IPS DF 19.7 (cell line): ENCODE measurements around the gene ALKBH7.
A peak's percentile ranks its signal among the peaks of the same experiment; 100 is the strongest.
"Not testable (repeated sequence)": the region's sequence is repeated elsewhere in the genome, so short reads cannot be mapped to it uniquely, and the experiment has no call there.

Experiments
- DNase-seq: peaks from one replicate; pipeline ENCODE4 v3.0.0-alpha.2; 2013; ENCODE audit warnings: low read depth, low spot score

Gene ALKBH7

GRCh38 chr19:6400062-6400944 is 27.7 kb downstream of the ALKBH7 start:
- DNase-seq: not testable (repeated sequence)

DNA sequence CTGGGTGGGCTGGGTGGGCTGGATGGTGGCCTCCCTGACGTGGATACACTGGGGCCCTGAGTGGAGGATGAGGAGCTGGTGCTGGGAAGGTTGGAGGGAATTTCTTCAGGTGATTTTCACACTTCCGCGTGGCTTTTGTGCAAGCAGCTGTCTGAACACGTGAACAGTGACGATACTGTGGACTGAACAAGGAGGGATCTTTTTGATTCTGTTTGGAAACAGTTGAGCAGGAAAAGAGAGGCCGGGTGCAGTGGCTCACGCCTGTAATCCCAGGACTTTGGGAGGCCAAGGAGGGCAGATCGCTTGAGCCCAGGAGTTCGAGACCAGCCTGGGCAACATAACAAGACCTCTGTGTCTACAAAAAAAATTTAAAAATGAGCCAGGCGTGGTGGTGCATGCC is 29.5 kb downstream of the ALKBH7 start:
- no peak for DNase-seq

DNA sequence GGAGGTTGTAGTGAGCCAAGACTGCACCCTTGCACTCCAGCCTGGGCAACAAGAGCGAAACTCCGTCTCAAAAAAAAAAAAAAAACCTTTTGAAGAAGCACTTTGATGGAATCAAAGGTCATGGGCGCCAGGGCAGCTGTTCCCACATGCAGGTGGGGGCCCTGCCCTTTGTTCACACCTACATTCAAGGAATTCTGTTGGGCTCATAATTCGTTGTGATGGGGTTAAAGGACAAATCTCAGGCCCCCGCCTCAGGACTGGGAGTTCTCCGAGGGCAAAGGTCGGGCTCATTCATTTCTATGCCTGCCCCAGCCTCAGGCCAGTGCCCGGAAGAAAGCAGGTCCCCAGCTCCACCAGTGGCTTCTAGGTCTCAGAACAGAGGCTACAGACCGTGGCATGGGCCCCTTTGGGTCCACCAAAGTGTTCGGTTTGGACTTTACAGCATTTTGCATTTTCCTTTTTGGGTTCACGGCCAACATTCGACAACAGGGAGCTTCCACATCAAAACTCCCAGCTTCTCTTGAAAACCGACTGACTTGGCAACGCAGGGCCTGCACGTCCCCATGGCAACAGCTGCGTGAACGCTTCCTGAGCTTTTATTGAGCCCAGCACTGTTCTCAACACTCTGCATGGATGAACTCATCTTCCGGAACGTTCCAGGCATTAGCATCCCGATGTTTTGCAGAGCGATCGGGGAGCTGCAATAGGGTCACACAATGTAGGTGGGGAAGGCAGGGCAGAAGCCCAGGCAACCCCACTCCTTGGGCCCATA is 30.4 kb downstream of the ALKBH7 start:
- no peak for DNase-seq

DNA sequence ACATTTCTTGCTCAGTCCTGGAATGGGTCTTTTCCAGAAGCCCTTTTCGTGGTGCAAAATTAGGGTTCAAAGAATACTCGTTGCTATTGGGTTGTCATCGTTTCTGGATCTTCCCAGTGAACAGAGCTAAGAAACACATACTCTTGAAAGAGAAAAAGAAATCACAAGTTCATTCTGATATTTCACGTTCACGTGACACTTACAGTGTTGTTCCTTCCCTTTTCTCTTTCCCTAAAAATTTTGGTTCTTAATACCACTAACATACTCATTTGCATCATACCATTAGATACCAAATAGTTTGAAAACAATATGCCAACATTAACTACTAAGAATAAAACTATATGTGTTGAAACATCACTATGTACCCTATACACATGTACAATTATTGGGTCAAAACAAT is 33.8 kb downstream of the ALKBH7 start:
- no peak for DNase-seq

GRCh38 chr19:6409346-6409745 is 36.8 kb downstream of the ALKBH7 start:
- DNase-seq: no peak

DNA sequence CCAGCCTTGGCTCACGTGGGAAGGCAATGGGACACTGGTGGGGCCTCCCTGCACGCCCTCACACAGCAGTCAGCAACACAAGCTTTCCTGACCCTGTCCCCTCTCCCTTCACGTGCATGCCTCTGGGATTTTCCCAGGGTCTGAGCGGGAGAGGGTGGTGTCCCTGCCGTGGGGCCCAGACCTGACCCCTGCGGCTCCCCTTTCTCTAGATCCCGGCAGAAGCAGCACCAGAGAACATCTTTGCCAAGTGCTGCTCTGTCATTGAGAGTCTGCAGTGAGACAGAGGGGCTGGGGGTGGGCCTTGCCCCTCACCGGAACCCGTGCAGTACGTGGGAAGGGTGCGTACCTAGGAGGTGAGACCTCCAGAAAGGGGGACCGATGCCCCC is 39.5 kb downstream of the ALKBH7 start:
- DNase-seq: no peak

GRCh38 chr19:6412447-6413091 is 40.0 kb downstream of the ALKBH7 start:
- DNase-seq: peak; percentile 30

GRCh38 chr19:6413291-6413690 is 40.7 kb downstream of the ALKBH7 start:
- no peak for DNase-seq

DNA sequence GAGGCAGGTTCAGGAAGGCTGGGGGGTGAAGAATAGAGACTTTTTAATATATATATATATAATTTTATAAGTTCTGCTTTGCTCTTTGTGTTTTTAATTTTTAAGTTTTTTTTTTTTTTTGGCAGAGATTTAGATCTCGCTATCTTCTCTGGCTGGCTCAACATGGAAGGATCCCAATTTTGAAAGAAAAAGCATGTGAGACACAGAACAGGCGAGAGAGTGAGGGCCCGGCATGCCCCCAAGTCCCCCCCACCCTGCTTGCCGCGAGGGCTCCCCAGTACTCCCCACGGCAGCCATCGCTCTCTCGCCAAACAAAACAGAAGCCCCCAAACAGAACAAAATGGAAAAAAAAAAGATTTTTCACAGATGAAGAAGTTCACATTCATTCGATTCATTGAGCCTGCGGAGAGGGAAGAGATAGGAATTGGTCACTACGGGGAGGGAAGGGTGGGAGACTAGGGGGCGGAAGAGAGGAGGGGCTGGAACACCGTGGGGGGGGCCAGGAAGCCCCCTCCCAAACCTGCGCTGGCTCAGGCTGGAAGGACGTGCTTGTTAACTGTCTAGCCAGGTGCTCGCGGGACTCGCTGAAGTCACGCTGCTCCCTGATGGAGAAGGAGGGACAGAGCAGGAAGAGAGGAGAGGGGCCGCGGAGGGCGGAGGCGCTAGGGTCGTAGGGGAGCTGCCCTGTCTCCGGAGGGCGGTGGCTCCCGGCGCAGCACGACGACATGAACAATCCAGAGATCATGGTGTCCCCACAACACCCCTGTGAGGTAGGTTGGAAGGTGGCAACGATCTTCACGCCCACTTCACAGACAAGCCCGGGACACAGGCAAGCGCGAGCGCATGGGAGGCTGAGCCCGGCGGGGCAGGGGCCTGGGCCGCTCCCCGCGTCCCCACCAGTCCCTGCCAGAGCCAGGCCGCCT is 41.4 kb downstream of the ALKBH7 start:
- no peak for DNase-seq

DNA sequence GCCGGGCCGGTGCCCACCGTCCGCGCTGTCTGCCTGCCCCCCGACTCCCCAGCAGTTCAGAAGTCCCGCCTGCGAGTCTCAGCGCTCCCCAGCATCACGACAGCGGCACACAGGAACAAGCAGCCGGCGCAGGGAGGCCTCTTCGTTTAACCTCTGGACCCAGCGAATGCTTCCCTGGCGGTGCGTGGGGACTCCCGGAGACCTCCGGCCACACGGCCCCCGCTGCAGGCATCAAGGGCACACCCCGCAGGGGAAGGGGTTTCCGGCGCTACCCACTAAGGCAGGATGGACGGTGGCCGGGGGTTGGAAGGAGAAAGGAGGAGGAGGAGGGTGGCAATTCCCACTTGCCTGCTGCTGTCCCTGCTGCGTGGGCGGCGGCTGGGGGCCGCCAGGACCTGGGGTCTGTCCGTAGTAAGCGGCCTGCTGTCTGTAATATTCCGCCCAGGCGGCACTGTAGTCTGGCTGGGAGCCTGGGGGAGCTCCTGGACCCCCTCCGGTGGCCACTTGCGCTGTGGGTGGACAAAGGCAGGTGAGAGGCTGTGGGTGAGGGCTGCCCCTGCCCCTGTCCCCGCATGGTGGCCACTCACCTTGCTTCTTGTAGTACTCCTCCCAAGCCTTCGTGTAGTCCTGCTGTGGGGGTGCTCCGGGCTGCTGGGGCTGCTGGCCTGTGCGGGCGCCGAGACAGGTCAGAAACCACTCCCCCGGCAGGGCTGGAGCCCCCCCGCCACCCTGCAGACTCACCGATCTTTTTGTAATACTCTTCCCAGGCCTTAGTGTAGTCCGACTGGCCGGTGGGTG is 42.4 kb downstream of the ALKBH7 start:
- DNase-seq: no peak

- no peak for DNase-seq
These were observed 43.1 kb downstream of the ALKBH7 start for GRCh38 chr19:6415591-6416190.

DNA sequence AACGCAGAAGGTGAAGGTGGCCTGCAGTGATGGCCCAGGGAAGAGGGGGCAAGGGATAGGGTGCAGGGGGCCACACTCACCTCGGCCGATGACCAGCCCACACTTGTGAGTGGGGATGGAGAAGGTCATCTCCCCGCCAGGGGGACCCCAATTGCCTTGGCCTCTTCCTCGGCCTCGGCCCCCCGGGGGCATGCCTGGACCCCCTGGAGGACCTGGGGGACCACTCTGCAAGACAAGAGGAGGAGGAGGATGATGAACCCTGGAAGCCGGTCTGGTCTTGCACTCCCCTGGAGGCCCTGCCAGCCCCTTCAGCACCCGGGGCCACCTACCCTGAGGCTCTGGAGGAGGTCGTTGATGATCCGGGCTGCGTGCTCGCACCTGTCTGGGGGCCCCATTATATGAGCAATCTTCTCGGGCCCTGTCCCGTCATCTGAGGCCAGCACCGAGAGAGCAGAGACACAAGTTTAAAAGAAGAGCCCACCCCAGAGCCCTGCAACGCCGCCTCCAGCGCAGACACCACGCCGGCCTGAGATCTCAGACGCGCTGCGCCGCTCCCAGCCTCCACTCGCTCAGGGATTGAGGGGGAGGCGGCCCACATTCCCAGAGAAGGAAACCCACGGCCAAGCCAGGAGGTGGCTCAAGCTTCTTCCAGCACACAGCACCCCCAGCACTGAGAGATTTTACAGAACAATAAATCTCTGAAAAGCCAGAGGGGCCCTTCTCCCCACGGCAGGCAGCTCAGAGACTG is 44.2 kb downstream of the ALKBH7 start:
- no peak for DNase-seq

- DNase-seq: no peak
These were observed 45.3 kb downstream of the ALKBH7 start for GRCh38 chr19:6417713-6418561.

DNA sequence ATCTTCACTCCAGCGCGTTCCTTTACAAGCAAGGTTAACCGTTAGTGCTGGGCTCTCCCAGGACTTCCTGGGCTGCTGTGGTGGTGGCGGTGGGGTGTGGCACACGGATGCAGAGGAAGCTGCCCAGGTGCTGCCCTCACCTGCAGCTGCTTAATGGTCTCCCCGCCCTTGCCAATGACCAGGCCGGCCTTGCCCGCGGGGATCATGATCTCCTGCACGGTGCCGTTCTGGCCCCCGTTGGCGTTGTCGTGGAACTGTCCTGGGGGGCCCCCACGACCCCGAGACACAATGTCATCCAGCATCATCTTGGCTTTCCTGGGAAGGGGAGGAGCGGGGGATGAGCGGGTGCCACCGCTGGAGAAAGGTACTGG is 46.0 kb downstream of the ALKBH7 start:
- DNase-seq: no peak

DNA sequence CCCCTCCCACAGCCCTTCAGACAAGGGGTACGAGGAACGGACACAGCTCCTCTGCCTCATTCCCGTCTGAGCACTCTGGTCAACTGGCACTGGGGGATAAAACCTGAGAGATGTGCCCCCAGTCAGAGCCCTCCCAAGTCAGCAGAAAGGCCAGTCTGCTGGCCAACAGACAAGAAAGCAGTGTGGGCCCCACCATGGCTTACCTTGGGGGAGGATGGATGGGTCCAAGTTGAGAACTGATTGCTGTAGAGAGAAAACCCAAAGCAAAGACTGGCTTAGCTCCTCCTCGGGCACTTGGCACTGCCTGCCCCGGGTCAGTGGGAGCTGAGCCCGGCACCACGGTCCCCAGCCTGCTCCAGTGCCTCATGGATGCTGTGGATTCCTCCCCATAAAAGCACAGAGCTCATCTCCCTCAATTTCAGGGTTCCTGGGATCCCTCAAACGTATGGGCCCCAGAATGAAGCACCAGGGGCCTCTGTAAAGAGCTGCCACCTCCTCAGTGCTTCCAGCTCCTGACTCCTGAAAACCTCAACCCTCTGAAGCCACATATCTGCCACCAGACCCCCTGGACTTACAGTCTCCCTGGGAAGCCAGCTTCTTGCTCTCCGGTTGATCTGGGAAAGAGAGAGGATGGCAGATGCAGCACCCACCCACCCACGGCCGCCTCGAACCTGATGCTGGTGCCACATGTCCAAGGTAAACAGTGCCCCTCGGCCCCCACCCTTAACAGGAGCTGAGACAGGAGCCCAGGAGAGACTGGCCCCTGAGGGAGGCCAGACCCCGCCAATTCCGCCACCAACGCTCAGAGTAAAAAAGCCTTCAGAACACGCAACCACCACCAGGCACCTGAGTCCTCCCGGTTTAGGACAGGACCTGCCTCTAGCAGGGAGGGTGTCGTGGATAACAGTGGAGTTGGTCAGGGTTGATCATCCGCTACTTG is 48.8 kb downstream of the ALKBH7 start:
- no peak for DNase-seq

DNA sequence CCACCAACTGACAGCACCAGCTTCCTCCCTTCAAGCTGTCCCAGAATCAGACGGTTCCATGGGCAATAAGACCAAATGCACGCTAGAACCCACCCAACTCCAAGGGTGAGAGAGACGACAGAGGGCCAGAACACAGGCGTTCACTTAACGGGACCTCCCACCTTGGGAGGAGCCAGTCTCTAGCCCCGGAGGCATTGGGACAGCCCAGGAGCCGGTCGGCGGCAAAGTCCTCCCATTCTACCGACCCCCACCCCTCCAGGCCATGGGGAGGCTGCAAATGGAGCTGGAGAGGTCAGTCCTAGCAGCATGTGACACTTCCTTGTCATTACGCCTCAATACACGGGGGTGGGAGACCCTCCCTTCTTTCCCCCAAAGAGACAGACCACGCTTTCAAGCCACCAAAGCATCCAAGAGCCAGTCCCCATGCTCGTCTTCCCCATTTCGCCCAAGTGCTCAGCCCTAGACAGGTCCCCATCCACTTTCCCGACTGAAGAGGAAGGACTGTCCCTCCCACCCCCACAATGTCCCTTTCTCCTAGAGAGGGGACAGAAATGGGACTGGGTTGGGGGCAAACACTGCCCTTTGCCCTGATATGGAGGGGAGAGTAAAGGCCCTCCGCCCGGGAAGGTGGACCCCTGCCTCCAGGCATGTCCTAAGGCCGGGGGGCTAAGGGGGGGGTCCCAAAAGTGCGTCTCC is 51.1 kb downstream of the ALKBH7 start:
- no peak for DNase-seq
